GM23338 (cell line): Measurements from ENCODE around the gene RINT1.

ENCODE experiments used
- EZH2 ChIP-seq: fragments of 200-600 bp; sonication (generic); IDR thresholded peaks from one replicate; pipeline ENCODE4 v1.8.0; 2017; ENCODE audit warnings: antibody characterized with exemption, mild to moderate bottlenecking, low read depth; ENCODE audit not compliant: unreplicated experiment
- EZH2phosphoT487 ChIP-seq: fragments of 200-600 bp; sonication (generic); IDR thresholded peaks from one replicate; pipeline ENCODE4 v1.8.1; 2018; ENCODE audit warnings: antibody characterized with exemption; ENCODE audit not compliant: unreplicated experiment
- NANOG ChIP-seq: IDR thresholded peaks from 2 replicates; pipeline ENCODE4 v1.6.1; 2016; ENCODE audit warnings: antibody characterized with exemption, borderline replicate concordance
- POLR2AphosphoS5 ChIP-seq: IDR thresholded peaks from 2 replicates; pipeline ENCODE4 v1.6.1; 2016; ENCODE audit warnings: antibody characterized with exemption, low read depth
- TF ChIP-seq, protein P1 (sequence below), 2 experiments: fragments of 200-600 bp in 1 of 2; sonication (generic) in 1 of 2; conservative IDR thresholded peaks; 2 replicates each; pipeline versions ENCODE4 v1.5.1 to v1.6.1; 2016 to 2017; ENCODE audit warnings: antibody characterized with exemption in 2 of 2, low read depth in 2 of 2, mild to moderate bottlenecking in 2 of 2, moderate library complexity in 1 of 2

DNA sequence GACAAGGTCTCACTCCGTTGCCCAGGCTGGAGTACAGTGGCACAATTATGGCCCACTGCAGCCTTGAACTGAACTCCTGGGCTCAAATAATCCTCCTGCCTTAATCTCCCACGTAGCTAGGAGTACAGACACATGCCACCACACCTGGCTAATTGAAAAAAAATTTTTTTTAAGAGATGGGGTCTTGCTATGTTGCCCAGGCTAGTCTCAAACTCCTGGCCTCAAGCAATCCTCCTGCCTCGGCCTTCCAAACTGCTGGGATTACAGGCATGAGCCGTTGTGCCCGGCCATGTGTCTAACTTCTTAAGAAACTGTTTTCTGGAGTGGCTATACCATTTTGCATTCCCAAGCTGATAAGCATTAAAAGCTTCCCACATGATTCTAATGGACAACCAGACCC is 58.8 kb downstream of the RINT1 start:
- TF ChIP-seq, protein P1, sequence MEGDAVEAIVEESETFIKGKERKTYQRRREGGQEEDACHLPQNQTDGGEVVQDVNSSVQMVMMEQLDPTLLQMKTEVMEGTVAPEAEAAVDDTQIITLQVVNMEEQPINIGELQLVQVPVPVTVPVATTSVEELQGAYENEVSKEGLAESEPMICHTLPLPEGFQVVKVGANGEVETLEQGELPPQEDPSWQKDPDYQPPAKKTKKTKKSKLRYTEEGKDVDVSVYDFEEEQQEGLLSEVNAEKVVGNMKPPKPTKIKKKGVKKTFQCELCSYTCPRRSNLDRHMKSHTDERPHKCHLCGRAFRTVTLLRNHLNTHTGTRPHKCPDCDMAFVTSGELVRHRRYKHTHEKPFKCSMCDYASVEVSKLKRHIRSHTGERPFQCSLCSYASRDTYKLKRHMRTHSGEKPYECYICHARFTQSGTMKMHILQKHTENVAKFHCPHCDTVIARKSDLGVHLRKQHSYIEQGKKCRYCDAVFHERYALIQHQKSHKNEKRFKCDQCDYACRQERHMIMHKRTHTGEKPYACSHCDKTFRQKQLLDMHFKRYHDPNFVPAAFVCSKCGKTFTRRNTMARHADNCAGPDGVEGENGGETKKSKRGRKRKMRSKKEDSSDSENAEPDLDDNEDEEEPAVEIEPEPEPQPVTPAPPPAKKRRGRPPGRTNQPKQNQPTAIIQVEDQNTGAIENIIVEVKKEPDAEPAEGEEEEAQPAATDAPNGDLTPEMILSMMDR (conservative IDR thresholded peaks at IDR 0.05; ENCODE audit: low read depth in 2 of 2): no peak
- no peak for TF ChIP-seq EZH2phosphoT487
- TF ChIP-seq EZH2: no peak
- no peak for TF ChIP-seq POLR2AphosphoS5
- no peak for TF ChIP-seq NANOG
